GM18867 (cell line): ENCODE data around the gene RTKN.
"Not testable (repeated sequence)": the region's sequence is repeated elsewhere in the genome, so short reads cannot be mapped to it uniquely, and the experiment has no call there.

Experiments
- ATAC-seq: cut with Tn5 transposase; IDR thresholded peaks from one replicate; pipeline ENCODE4 v1.9.1; 2021; ENCODE audit warnings: mild to moderate bottlenecking, moderate library complexity; ENCODE audit not compliant: unreplicated experiment

Gene RTKN, protein sequence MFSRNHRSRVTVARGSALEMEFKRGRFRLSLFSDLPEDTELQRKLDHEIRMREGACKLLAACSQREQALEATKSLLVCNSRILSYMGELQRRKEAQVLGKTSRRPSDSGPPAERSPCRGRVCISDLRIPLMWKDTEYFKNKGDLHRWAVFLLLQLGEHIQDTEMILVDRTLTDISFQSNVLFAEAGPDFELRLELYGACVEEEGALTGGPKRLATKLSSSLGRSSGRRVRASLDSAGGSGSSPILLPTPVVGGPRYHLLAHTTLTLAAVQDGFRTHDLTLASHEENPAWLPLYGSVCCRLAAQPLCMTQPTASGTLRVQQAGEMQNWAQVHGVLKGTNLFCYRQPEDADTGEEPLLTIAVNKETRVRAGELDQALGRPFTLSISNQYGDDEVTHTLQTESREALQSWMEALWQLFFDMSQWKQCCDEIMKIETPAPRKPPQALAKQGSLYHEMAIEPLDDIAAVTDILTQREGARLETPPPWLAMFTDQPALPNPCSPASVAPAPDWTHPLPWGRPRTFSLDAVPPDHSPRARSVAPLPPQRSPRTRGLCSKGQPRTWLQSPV

DNA sequence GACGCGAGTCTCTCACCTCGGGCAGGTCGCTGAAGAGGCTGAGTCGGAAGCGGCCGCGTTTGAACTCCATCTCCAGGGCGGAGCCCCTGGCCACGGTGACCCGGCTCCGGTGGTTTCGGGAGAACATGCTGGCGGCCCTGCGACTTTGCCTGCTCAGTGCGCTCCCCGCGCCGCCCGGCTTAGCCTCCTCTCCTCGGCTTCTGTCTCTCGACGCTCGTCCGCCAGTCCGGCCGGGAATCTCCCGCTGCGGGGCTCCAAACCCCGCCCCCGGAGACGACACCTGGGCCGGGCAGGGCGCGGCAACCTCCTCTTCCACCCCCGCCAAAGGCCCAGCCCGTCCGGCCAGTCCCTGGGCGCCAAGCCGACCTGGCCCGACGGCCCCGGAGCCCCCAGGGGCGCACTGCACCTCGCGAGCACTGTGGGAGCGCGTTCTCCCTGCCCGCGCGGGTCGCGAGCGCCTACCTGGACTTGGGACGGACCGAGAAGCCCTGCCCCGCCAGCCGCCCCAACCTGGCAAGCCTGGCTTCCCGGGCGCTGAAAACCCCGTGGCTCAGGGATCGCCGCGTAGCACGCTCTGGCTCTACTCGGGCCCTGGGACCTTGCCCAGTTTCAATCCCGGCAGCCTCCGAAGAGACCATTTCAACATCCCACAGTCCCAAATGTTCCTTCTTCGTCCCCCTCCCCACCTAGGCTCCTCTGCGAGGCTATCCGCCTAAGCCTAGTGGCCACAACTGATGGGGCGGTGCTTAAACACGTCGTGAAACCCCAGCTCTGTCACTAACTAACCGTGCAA, at the start of gene RTKN:
Gene RTKN, minus strand, starts transcription at position 248 of the 793 bp plus-strand sequence. Its CDS starts 121 bp downstream, at position 127.
- no peak for ATAC-seq

DNA sequence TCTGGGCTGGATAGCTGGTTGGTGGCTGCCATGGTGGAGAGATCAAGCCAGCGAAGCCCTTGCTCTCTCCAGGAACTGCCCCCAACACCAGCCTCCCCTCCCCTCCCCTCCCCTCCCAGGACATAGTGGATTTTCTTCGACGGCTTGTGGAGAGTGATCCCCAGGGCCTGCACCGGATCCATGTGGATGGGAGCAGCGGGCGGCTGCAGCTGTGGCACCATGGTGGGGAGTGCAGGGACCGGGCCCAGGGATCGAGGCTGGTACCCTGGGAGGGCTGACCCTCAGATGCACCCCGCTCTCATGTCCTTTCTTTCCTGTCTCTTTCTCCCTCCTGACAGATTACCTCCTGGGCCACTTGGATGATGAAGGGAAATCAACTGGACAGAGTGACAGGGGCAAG, 48.2 kb upstream of the RTKN start:
- ATAC-seq, result no peak

DNA sequence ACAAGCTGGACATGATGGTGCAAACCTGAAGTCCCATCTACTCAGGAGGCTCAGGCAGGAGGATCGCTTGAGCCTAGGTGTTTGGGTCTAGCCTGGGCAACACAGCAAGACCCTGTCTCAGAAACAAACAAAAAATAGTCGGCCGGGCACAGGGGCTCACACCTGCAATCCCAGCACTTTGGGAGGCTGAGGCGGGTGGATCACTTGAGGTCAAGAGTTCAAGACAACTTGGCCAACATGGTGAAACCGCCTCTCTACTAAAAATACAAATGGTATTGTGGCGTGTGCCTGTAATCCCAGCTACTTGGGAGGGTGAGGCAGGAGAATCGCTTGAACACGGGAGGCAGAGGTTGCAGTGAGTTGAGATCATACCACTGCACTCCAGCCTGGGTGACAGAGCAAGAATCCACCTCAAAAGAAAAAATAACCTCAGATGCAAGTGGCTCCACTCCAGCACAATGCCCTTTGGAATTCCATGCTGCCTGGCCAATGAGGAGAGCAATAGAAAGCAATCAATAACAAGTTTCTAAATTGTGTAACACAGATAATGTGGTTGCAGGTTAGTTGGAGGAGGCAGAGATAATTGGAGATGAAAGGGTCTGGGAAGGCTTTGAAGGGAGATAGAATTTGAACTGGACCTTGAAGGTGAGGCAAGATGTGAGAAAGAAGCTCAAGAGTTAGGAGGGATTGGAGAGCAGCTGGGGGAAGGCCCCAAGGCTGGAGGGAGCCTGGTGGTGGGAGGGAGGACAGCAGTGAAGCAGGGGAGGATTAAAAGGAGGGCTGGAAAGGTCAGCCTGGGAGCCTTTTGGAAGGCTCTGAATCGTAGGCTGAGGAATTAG, 47.1 kb upstream of the RTKN start:
- no peak for ATAC-seq

DNA sequence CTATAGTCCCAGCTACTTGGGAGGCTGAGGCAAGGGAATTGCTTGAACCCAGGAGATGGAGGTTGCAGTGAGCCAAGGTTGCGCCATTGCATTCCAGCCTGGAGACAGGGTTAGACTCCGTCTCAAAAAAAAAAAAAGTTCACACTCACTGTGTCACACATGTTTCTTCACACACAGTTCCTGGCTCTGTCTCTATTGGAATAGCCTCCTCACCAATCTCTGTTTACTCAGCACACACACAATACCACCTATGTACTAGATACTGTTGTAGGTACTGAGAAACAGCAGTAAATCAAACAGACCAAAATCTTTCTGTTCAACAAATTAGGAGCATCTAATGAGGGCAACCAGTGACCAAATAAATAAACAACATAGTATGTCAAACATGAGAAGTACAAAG, 44.4 kb upstream of the RTKN start:
- no peak for ATAC-seq

DNA sequence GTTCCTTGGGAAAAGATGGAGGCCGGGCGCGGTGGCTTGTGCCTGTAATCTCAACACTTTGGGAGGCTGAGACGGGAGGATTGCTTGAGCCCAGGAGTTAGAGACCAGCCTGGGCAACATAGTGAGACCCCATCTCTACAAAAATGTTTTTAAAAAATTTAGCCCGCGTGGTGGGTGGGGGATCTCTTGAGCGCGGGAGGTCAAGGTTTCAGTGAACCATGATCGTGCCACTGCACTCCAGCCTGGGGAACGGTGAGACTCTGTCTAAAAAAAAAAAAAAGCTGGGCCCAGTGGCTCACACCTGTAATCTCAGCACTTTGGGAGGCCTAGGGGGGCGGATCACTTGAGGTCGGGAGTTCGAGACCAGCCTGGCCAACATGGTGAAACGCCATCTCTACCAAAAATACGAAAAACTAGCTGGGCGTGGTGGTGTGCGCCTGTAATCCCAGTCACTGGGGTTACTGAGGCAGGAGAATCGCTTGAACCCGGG, 42.0 kb upstream of the RTKN start:
- not testable (repeated sequence) for ATAC-seq

DNA sequence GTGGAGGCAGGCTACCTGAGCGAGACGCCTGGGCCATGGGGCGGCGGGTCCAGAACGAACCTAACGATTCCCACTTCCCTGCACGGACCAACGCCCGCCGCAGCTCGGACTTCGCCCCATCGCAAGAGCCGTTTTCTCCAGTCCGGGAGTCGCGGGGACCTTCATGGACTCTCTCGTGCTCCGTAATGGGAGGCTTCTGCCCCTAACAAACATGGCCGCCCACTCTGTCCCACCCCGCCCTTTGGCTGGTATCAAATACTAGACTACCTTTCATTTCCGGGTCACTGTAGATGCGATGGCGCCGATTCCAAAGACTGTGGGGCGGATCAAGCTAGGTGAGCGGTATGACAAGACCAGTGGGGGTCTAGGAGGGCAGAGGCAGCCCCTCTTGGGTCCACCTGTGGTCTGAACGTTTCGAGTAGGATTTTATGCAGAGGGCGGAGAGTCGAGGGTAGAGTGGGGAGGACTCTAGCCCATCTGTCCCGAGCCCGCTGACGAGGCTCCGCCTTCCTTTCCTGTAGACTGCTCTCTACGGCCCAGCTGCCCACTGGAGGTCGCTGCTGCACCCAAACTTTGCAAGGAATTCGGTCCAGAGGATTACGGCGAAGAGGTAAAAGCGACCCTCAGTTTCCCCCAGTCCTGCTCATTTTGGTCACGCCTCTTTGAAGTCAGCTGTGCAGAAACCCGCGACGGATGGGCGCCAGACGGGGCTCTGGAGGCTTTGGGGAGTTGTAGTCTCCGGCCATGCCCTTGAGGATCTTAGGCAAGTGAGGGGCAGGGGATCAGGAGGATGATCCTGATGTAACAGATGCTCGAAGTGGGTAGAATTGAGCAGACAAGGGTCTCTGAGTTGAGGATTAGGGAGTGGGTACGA, 41.3 kb upstream of the RTKN start, which contains the start of the genes CCDC142 and TTC31:
Gene CCDC142, minus strand, starts transcription at position 198 of the 874 bp plus-strand sequence. Its CDS starts 161 bp downstream, at position 37.
Gene TTC31, plus strand, starts transcription at position 281 of the 874 bp plus-strand sequence. Its CDS starts 15 bp downstream, at position 296.
- ATAC-seq, result peak; percentile 90

DNA sequence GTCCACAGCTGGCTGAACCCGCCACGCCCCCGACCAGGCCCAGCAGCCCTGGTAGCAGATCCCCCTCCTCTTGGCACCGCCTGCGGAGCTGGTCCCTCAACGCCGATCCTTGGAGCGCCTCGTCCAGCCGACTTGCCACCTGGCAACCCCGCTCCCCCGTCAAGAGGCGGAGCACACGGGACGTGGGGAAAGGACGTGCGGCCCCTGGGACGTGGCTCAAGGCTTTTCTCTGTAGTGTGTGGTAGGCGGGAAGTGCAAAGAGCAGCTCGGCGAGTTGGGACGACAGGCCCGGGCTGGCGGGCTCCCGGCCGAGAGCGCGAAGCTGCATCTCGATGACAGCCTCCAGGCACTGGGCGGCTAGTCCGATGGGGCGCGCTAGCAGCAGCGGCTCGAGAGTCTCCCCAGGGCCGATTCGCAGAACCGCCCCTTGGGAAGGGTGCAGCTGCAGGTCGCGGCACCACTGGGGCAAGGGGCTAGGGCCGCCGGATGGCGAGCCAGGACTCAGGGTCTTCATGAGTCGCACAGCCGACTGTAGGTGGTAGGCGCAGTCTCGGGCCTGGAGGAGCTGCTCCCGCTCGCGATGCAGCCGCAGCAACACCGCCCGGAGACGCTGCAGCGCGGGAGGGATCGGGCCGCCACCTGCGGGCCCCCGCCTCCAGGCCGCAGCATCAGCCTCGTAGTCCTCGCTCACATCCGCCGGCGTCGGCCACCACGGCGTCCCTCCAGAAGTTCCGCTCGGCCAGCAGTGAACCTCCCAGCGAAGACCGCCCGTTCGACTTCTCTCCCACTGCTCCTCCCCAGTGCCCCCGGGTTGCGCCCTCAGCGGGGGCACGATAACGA, 40.4 kb upstream of the RTKN start:
- peak; percentile 44 for ATAC-seq

DNA sequence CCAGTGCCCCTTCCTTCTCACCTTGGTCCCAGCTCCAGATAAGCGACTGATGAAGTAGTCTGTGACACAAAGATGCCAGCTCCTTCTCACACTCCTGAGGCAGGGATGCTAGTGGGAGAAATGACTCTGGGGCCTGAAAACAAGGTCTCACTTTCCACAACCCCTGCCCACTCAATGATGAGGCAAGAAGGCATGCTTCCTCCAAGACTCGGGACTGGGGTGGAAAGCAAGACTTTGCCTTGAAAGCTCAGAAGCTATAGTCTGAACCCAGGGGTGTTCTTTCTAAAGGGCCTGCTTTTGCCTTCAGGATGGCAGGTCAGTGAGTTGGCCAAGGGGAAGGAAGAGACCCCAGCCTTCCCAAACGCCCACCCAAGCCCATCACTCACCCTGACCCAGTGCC, 39.7 kb upstream of the RTKN start:
- ATAC-seq, result no peak

DNA sequence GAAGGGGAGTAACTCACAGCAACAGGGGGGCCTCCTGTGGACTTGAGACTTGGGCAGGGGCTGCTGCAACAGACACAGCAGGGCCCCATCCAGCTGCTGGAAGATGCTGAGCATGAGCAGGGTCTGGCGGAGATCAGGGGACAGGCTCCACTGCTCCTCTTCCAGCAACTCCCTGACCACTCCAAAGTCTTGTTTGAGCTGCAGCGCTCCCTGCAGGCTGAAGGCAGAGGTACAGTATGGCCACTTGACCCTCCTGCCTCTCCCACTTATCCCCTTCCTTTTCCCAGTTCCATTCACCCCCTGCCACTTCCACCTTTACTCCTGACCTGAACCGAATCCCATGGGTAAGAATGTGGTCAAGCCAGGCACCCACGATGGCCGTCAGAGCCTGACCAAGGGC, 33.2 kb upstream of the RTKN start:
- no peak for ATAC-seq

DNA sequence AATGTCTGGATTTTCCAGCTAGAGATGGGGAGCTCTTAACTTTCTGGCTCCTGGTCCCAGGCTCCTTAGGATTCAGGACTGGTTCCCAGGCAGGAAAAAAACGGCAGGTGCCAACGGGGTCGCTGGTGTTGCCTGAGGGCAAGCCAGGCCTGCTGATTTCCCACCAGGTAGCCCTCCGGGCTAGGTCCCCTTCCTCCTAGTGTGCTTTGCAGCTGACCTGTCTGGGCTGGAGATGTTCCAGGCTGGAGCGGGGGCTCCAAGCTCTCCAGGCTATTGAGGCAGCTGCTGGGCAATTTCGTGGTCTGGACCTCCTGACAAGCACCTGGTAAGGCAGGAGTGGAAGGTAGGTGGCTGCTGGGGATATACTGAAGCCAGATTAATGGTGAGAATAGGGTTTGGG, 32.7 kb upstream of the RTKN start:
- no peak for ATAC-seq

DNA sequence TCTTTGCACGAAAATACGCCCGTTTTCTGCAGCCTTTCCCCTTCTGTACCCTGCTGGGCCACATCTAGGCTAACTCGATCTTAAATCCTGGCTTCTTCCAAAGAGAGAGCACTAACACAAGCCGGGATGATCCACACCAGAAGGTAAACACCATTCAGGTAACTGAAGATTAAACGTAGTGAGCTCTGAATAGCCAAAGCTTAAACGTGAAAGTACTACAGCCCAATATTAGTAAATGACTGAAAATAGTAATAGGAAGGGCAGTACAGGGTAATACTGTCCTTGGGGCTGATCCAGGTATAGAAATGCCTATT, 31.2 kb upstream of the RTKN start:
- ATAC-seq, result no peak

DNA sequence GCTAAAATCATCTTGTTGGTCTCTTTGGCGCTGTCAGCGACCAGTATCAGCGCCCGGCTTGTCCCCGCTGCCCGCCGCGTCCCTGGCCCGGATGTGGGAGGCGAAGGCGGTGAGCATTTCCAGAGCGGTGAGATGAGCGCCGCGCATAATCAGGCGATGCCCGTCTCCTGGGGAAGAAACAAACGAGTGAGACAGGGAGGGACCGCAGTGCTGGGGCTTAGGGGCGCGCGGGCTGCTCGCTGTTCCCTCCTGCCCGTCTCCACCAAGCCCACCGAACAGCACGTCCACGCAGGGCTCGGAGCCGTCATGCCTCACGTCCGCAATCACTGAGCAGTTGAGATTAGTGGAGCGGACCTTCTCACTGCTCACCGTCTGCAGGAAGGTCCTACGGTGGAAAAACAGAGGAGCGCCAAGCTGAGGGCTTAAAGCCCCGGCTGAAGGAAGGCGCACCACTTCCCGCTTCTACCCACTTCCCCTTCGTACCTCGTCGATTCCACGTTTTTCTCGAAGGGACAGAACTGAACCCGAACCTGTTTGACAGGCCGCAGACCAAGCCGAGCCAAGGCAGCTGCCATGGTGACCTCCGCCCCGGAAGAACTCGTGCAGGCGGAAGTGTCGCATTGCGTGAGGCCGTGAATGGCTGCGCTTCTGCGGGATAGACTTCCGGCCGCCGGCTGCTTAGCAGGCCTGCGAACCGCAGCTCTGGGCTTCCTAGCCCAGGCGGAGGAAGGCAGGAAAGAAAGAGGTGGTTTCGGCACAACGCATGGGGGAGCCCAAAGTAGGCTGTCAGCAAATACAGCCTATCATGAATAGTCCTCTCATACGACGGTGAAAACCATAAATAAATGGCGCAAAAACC, 30.6 kb upstream of the RTKN start, which contains the start of gene MRPL53:
Gene MRPL53, minus strand, starts transcription at position 595 of the 859 bp plus-strand sequence. Its CDS starts 20 bp downstream, at position 575.
- peak; percentile 85 for ATAC-seq

DNA sequence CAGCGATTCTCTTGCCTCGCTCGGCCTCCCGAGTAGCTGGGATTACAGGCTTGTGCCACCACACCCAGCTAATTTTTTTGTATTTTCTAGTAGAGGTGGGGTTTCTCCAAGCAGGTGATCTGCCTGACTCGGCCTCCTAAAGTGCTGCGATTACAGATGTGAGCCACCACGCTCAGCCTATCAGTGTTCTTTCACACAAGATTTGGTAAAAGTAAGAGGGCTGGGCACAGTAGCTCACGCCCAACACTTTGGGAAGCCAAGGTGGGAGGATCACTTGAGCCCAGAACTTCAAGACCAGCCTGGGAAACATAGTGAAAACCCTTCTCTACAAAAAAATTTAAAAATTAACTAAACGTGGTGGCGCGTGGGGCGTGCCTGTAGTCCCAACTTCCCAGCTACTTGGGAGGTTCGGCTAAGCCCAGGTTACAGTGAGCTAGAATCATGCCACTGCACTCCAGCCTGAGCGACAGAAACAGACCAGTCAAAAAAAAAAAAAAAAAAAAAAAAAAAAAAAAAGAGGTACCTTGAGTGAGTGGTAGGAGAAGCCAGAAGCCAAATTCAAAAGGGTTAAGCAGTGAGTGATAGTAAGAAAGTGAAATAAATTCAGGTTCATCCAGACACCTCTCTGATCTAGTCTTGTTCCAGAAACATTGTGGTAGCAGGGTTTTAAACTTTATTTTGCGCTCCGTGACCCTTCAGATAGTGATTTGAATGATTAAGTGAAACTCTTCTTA, 29.8 kb upstream of the RTKN start:
- no peak for ATAC-seq

DNA sequence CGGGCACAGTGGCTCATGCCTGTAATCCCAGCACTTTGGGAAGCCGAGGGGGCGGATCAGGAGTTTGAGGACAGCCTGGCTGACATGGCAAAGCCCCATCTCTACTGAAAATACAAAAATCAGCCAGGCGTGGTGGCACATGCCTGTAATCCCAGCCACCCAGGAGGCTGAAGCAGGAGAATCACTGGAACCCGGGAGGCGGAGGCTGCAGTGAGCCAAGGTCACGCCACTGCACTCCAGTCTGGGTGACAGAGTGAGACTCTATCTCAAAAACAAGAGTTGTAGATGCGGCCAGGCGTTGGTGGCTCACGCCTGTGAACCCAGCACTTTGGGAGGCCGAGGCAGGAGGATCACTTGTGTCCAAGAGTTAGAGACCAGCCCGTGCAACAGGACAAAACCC, 29.0 kb upstream of the RTKN start:
- ATAC-seq, result not testable (repeated sequence)

DNA sequence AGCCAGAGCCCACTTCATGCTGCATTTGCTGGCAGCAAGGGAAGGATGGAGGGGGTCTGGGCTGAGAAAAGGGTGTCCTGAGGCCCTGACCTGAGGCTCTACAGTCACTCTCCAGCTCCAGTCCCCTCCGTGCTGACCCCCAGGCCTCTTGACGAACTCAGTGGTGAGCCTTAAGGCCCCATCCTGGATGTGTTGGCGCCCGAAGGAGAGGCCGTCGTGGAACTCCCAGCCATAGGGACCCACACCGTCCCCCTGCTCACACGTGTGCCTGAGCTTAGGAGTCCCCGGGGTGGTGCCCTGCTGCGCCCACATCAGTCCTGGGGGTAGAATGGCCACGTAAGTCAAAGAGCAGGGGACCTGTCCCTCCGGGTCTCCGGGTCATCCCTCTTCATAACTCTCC, 22.7 kb upstream of the RTKN start:
- peak; percentile 1 for ATAC-seq

DNA sequence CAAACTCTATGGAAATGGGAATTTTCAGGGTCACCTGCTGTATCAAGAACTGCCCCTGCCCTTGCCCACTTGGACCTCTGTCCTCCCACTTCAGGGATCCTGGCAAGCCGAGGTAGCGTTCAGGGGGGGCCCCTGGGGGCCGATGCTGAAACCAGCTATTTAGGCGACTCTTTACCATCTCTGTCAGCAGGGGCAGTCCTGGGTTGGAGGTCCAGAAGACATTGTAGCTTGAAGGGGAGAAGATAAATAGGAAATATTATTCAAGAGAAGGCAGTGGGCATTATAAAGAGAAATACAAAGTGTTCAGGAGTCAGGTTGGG, 21.0 kb upstream of the RTKN start:
- no peak for ATAC-seq
